Measurements from ENCODE around the gene DNAI2.

Gene DNAI2, protein sequence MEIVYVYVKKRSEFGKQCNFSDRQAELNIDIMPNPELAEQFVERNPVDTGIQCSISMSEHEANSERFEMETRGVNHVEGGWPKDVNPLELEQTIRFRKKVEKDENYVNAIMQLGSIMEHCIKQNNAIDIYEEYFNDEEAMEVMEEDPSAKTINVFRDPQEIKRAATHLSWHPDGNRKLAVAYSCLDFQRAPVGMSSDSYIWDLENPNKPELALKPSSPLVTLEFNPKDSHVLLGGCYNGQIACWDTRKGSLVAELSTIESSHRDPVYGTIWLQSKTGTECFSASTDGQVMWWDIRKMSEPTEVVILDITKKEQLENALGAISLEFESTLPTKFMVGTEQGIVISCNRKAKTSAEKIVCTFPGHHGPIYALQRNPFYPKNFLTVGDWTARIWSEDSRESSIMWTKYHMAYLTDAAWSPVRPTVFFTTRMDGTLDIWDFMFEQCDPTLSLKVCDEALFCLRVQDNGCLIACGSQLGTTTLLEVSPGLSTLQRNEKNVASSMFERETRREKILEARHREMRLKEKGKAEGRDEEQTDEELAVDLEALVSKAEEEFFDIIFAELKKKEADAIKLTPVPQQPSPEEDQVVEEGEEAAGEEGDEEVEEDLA

DNA sequence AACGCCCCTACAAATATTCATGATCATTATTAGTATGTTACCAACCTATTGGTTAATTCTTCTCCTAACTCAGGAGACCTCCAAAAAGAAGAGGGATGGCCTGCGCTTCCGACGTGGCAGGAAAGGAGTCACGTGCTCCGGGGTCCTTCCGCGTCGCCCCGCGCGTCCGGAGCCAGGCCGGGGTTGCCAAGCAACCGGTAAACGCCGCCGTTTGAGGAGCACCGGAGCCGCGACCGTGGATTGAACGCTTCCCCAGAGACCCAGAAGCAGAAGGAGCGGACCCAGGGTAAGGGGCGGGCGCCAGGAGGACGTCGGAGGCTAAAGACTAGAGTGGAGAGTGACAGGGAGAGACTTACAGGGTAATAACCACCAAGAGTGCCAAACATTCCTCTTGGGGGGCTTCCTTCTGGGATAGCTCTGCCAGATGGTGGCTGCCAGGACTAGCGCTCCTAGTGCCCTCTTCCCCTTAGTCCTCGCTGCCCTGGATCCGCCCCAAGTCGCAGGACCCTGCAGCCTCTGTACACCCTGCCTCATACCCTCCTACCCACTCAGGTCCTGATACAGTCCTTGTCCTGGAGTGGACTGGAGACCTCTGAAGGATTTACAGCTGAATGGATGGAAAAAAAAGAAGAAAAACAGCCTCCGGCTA is at the start of gene DNAI2:
TSS of gene DNAI2 (plus strand) at position 175 of the 649 bp plus-strand sequence. CDS start 7,584 bp downstream, outside the sequence.
- DNase-seq: no peak

DNA sequence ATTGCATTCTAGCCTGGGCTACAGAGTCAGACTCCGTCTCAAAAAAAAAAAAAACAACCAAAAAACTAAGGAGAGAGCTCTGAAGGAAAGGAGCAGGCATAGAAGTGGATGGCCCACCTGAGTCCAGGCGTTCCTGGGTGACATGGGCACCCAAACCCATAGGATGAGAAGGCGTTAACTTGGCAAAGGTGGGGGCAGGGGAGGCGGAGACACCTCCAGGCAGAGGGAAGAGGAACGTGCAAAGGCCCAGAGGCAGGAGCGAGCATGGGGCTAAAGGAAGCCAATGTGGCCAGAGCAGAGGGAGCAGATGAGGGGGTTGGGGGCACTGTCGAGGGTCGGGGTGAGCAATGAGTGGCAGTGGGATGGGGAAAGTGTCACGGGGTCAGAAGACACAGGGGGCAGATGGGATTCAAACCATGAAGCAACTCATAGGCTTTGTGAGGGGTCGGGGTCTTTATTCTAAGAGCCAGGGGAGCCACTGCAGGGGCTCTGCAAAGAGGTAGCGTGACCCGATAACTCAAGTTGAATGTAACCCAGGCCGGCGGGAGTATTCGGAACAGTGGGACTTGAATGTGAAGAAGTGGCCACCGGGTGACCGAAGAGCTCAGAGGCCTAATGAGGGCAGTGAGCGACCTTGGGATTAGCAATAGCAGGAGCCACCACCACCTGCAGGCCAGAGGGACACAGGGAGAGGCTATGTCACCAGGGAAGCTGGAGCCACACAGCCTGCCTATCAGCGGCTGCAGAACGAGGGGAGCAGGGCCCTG is 48.9 kb upstream of the DNAI2 start:
- DNase-seq: no peak

GRCh38 chr17:74226252-74226651 is 47.8 kb upstream of the DNAI2 start:
- DNase-seq: no peak

- no peak for DNase-seq
These were observed 46.6 kb upstream of the DNAI2 start for GRCh38 chr17:74227271-74228080.

- DNase-seq: no peak
These were observed 45.6 kb upstream of the DNAI2 start for GRCh38 chr17:74228306-74228978.

GRCh38 chr17:74230896-74231295 is 43.1 kb upstream of the DNAI2 start:
- DNase-seq: no peak

GRCh38 chr17:74231928-74232907 is 41.8 kb upstream of the DNAI2 start:
- no peak for DNase-seq

GRCh38 chr17:74233937-74234336 is 40.1 kb upstream of the DNAI2 start:
- no peak for DNase-seq

DNA sequence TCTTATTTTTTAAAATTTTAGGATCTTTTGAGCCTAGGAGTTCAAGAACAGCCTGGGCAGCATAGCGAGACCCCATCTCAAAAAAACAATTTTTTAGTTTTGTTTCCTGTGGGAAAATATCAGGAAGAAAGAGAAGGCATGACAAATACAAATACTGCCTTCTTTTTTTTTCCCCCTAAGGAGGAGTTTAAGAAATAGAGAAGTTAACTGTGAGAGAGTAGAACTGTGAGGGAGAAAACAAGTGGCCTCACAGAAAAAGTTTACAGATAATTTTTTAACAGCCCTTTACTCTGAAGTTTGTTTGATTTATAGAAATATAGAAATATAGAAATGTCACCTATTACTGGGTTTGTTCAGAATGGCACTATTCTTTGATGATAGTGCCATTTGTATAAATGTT is 39.5 kb upstream of the DNAI2 start:
- DNase-seq: no peak

DNA sequence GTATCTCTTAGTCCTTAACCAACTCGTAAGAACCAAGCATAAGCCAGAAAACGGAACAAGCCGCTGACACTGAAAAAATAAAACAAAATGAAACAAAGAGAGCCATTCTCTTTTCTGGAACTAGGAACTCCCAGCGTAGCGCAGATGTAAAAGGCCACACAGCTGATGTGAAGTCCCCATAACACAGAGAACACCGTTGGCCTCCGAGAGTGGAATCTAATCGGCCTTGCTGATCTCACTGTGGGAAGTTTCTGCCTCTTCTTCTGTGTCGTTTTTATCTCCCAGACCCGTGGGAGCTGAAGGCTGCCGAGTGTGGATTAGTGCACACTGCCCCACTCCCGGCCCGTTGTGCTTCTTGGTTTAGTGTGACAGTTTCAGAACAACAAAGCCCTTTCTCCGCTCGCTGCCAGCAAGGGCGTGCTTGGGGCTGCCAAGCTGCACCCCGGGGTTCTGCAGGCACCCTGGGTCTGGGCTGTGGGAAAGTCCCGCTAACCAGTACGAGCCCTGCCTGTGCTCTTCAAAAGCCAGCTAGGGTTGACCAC is 38.9 kb upstream of the DNAI2 start:
- no peak for DNase-seq

- no peak for DNase-seq
These were observed 38.1 kb upstream of the DNAI2 start for GRCh38 chr17:74235911-74236371.

- DNase-seq: no peak
These were observed 36.7 kb upstream of the DNAI2 start for GRCh38 chr17:74237321-74237720.

GRCh38 chr17:74239172-74239571 is 34.9 kb upstream of the DNAI2 start:
- DNase-seq: no peak

- DNase-seq: no peak
These were observed 33.3 kb upstream of the DNAI2 start for GRCh38 chr17:74240618-74241205.

DNA sequence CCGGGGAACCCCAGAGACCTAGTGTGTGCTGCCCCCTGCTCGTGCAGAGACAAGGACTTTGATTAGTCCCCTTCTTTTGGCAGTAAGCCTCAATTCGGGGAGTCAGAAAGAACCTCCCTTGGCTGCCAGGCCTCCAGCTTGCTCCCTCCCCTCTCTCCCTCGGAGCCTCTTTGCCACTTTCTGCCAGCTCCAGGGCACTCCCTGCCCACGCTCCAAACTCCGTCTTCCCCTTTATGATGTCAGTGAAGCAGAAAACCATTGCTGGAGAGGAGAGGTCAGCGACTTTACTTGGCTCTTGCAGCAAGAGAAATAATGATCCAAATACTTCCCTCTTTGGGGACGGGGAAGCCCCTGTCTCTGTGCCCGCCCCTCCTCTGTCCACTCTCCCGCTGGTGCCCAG is 32.6 kb upstream of the DNAI2 start:
- no peak for DNase-seq

GRCh38 chr17:74241847-74242246 is 32.2 kb upstream of the DNAI2 start:
- no peak for DNase-seq

GRCh38 chr17:74243013-74243755 is 30.9 kb upstream of the DNAI2 start:
- DNase-seq: no peak

- DNase-seq: no peak
These were observed 29.9 kb upstream of the DNAI2 start for GRCh38 chr17:74244128-74244527.

DNA sequence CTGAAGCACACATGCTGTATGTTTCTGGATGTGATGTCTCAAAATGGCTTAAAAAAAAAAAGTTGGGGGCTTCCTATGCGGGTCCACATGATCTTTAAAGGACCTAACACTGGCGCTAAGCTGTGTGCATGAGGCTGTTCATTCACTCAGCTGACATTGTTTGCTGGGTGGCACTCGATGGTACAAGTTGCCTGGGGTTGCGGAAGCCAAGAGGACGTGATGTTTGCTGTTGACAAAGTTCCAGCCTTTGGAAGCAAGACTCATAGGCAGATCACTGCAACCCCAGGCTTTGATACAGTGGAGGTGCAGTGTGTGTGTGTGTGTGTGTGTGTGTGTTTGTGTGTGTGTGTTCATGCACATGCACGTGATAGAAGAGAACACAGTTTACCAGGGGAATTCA is 29.5 kb upstream of the DNAI2 start:
- no peak for DNase-seq
